RKO (cell line): Measurements from ENCODE around the gene SH3RF3.

Experiments used
- DNase-seq: peaks from one replicate; pipeline ENCODE4 v3.0.0-alpha.2; 2016; ENCODE audit warnings: low spot score

SH3RF3 gene

DNA sequence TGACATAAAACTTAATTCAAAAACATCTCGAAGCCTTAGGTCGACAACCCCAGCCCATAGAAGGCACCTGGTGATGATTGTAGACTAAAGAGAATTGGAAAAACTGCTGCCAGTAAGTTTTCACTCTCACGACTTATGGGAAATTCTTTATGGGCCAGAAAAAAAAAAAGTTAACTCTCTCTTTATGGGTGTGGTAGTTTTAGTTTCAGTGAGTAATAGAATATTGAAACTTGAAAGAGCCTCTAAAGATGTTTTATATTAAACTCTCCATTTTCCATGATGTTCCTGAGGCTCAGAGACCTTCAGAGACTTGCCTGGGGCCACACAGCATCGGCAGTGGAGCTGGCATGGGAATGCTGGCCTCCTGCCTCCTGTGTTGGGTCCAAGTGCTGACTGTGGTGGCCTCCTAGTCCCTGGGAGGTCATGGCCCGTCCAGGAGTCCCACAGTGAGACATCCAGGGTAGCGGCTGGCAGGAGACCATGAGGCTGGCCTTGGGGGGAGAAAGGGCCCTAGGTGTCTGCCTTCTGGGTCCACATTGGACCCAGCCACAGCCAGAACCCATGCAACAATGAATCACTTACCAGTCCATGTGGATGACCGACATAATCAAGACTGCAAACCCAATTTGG lies 325.9 kb downstream of the SH3RF3 start:
- no peak for DNase-seq

DNA sequence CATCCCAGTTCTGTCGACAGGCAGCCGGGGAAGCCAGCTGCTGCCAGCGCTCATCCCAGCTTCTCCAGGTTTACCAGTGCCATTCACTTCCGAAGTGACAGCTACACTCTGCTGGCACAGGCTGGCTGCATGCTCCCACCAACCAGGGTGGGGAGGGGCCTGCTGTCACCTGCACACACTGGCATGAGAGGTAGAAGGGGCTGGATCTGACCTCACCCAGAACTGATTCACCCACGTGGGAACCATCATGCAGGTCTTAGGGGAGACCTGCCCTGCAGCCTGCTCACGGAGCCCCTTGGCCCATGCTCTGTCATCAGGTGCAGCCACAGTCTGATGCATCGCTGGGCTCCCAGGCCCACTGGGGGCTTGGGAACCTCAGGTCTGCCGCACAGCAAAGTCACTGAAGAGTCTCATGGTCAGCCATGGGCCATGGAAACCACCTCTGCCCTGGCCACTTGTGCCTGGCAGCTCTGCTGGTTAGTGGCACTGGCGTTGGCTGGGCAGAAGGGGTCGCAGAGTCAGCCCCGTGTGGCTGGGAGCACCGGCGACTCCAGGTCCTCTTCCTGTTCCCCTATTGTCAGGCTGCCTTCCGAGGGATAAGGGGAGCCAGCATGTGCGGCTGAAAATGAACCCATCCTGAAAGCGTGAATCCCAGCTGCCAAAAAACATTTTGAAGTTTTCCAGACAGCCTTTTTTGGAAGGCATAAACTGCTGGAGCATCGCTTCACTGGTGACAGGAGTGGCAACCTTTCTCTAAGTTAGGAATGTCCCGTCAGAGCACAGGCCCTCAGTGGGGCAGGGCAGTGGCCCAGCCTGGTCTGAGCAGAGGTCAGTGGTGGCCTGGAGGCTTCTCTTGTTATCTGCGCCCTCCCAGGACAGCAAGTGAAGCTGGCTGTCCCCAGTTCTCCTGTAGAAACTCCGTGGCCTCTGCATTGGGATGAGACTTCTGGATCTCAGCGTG lies 327.0 kb downstream of the SH3RF3 start:
- no peak for DNase-seq

- DNase-seq, result no peak
These were observed 327.8 kb downstream of the SH3RF3 start for GRCh38 chr2:109456776-109457175.

GRCh38 chr2:109457366-109457765 lies 328.4 kb downstream of the SH3RF3 start:
- DNase-seq, result no peak

GRCh38 chr2:109457794-109458193 lies 328.8 kb downstream of the SH3RF3 start:
- DNase-seq, result no peak

DNA sequence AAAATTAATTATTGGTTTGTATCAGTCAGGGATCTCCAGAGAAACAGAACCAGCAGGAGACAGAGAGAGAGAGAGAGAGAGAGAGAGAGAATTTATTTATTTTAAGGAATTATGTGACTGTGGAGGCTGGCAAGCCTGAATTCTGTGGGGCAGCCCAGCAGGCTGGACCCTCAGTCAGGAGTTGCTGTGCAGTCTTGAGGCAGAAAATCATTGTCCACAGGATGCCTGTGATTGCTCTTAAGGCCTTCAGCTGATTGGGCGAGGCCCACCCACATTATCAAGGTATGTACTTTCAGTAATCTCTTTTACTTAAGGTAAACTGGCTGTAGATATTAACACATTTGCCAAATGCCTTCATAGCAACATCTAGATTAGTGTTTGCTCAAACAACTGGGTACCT lies 329.5 kb downstream of the SH3RF3 start:
- DNase-seq, result no peak

DNA sequence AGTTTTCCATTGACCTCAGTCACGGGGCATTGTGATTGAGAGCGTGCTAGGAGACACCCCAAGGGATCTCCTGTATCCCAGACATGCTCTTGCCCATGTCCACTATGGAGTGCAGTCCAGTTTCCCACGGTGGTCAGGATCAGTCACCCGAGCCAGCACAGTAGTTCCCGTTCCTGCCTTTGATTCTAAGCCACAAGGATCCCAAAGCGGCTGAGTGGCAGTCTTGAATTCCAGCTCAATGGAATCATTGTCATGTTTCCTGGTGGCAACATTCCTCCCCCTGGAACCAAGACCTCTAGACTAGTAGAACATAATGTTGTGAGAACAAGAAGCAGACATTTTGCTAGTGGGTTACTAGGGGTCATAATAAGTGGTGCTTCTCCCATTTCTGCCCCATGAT lies 330.5 kb downstream of the SH3RF3 start:
- DNase-seq, result no peak

GRCh38 chr2:109460553-109461324 lies 331.7 kb downstream of the SH3RF3 start:
- DNase-seq, result no peak

GRCh38 chr2:109463236-109463635 lies 334.2 kb downstream of the SH3RF3 start:
- no peak for DNase-seq

DNA sequence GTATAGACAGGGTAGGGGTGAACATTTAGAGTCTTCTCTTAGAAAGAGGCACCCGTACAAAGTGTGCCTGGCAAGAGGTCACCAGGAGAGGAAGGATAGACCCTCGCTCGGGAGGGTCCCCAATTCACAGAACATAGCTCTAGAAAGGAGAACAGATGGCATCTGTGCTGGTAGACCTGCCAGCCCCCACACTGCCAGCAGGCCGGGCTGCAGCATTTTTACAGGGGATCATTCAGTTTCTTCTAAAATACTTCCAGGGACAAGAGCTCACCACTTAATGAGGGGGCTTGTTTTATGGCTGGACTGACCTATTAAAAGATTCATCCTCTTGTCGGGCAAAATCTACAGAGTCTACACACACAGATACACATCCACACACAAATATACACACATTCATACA lies 334.9 kb downstream of the SH3RF3 start:
- no peak for DNase-seq

DNA sequence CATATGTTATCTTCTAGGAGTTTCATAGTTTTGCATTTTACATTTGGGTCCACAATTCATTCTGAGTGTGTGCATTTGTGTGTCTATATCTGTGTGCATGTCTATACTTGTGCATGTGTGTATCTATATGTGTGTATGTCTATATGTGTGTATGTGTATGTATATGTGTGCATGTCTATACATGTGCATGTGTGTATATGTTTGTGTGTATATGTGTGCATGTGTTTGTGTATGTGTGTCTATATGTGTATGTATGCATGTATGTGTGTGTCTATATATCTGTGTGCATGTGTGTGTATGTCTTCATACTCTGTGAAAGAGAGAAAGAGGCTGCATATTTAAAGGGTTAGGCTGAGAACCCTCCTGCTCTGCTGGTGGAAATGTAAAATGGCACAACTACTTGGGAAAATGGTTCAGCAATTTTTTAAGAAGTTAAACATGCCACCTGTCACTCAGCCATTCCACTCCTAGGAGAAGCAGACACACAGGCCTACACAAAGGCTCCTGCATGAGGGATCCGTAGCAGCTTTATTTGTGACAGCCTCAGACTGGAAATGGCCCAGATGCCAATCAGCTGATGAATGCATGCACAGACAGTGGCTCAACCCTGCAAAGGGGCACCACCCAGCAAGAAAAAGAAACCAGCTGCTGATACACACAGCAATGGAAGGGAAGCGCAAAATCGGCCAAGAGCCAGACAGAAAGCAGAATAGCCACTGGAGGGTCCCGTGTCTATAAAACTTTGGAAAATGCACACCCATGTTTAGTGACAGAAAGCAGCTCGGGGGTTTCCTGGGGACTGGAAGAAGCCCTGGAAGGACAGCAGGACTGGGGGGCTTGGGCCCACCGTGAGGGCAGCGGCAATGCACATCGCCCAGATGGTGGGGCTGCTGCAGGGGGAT lies 337.9 kb downstream of the SH3RF3 start:
- DNase-seq, result no peak

DNA sequence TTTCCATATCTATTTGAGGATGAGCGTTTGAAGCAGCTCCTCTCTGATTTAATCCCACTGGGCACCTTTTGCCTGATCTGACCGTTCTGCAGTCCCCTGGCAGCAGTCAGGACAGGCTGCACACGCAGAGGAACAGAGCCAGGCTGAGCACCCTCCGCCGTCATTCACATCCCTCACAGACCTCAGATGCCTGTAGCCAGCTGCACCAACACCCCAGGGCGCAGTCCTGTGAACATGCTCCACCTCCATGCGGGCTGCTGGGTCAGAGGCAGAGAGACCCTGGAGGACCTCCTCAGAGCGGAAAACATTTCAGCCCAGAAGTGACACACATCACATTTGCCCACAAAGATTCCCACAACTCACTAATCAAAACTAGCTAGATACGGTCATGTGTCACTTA lies 338.7 kb downstream of the SH3RF3 start:
- DNase-seq, result no peak

DNA sequence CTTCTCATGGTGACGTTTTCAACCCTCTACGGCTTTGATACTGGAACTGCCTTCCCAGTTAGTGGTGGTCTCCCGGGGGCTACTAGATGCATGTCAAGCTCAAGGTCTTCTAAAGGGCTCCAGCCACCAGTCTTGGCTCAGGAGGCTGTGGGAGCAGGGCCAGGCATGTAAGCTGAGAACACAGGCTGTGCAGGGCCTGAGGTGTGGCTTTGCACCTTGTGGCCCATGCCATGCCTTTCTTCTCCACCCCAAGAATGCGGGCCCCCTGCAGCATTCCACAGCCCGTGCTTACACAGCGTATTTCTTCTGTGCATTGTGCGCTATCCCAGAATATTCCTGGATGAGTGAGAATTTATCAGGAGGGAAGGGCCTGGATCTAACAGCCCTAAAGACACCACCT lies 339.9 kb downstream of the SH3RF3 start:
- DNase-seq, result no peak

DNA sequence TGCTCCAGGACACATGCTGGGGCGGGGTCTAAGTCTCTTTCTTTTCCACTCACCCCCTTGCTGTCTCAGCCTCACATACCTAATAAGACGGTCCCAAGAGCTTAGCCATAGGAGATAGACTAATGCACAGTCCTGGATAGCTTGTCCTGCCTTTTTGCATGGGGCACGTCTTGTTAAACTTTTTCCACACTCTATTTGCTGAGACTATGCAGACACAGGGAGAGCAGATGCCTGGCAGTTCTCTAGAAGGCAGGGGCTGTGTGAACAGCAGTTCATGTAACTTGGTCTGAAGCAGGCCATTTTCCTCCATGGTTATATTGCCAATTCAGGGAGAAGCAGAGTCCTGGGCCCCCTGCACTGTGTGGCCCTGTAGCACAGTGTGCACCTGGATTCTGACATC lies 342.7 kb downstream of the SH3RF3 start:
- no peak for DNase-seq

DNA sequence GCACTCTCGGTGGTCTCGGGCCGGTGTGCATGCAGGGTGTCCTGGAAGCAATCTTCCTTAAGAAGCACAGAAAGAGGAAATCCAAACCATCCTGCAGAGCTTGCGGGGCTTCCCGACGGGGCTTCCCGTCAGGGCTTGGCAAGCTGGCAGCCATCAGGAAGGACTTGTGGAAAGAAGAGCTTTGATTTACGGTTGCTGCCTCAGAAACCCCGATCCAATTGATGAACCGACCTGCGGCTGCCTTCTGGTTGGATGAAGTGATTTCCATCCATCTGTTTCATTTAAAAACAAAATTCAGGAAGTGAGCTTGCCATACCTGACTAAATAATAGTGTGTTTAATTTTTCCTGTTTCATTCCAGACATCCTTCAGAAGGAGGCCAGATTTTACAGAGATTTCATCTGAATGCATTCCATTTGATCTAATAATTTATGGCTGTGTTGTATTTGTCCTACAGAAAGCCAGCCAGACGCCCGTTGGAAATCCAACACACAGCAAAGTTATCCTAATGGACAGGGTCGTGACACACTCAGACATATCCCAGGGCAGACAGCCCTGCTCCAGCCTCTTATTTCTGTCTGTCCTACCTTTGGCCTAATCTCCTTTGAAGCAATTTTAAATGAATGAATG lies 343.4 kb downstream of the SH3RF3 start:
- DNase-seq, result no peak

DNA sequence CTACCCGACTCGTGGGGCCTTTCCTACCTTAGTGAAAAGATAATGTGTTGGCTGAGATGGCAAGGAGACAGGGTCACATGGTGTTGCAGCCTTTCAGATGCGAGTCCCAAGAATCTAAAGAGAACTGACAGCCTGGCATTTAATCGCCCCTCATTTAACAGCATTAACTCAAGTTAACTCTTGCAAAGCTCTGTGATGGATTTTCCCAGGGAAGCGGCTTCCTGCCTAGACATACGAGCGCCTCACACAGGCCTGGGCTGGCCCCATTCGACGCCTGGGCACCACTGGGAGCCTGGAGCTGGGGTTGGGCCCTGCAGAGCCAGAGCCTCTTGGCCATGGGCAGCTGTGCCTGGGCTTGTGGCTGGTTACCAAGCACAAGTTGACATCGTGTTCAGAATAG lies 344.0 kb downstream of the SH3RF3 start:
- no peak for DNase-seq

DNA sequence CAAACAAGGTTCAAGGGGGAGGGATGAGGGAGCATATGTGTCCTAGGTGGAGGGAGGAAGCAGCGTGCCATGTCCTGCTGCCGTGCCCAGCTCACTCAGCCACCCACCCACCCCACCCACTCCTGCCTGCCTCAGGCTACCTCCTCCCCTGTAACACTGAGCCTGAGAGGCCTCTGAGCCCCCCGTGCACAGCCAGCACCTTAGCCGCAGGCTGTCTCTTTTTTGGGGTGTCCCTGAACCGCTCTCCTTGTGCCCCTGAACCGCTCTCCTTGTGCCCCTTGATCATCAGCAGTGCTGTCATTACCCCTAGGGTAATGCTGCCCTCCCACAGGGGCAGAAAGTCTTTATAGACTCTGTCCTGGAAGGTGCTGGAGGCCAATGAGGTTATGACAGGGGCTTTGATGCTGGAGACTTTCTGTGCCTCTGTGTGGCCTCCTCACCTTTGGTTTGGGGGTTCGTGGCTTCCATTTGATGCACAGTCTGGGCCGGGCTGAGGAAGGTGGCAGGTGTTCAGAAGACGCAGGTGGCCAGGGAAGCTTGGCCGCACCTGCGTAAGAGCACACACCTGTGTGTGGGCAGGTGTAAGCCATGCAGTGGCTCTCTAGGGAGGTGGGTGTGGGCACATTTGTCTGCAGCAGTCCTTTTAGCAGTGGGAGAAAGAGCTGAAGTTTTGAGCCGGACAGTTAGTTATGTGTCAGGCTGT lies 344.8 kb downstream of the SH3RF3 start:
- DNase-seq, result no peak

GRCh38 chr2:109474319-109474825 lies 345.4 kb downstream of the SH3RF3 start:
- no peak for DNase-seq

DNA sequence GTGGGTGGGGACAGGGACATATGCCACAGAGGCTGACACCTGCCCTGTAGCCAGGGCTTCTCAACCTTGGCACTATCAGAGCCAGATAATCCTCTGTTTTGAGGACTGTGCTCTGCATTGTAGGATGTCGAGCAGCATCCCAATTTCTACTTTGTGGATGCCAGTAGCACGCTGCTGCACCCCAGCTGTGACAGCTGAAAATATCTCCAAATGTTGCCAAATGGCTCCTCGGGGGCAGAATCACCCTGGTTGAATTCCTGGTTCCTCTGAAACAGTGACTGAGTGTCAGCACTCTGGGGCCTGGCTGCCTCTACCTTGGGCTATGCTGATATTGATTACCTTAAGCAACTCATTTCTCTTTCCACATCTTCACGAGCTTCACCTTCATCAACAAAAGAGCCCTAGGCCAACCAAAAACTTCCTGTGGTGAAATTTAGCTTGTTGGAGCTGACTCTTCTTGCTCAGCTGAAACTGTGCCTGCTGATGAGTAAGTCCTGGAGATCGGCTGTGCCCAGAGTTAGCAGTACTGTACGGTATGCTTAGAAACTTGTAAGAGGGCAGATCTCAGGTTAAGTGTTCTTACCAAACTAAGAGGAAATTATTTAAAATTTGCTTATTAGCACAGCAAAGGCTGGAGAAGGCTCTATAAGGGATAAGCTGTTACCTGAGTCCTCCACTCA lies 346.7 kb downstream of the SH3RF3 start:
- no peak for DNase-seq
